GM21717 (cell line): ENCODE measurements around the gene PTPRT.

Experiments
- ATAC-seq: cut with Tn5 transposase; IDR thresholded peaks from one replicate; pipeline ENCODE4 v1.9.1; 2021; ENCODE audit warnings: mild to moderate bottlenecking, moderate library complexity; ENCODE audit not compliant: unreplicated experiment

PTPRT gene

DNA sequence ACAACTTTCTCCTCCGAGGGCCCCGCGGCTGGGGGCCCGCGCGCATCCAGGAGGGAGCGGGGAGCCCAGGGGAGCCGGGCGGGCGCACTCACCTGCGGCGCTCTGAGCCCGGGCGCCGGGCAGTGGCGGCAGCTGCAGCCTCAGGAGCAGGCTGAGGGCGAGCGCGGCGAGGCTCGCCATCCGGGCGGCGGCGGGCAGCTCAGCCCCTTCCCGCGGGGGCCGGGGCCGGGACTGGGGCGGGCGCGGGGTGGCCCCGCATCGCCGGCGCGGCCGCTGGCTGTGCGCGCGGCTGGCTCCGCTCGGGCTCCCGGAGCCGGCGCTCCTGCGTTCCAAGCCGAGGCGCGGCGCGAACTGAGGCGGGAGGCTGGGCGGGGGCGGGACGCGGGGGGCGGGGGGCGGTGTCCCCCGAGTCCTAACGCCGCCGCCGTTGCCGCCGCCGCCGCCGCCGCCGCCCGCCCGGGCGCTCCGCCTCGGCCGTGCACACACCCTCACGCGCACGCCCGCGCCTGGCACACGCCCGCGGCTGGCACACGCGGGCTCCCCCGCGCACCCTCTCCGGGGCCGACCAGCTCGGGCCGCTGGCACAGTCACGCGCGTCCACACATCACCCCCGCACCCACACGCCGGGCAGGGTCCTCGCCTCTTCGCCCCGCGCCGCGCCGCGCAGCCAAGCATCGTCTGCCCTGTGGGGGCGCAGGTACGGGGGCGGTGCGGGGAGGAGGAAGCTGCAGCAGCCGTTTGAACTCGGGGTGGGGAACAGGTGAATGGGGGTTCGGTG lies at the start of gene PTPRT:
Gene PTPRT (minus strand): TSS at position 353 of the 778 bp plus-strand sequence. CDS start 173 bp downstream, at position 180.
- ATAC-seq, result no peak

DNA sequence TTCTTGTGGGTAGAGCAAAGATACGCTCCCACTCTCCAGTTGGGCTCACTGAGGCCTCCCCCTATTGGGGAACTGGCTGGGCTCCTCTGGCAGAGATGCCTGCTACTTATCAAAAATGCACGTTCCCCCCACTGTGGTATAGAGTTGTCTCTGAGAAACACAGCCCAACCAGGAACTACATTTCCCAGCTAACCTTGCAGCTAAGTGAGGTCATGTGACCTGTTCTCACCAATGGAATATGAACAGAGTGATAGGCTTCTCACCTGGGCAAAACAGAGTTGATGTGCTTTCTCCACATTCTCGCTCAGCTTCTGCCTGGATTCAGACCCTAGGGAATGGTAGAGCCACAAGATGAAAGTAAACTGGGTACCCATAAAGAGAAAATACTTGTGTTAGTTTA lies 49.1 kb upstream of the PTPRT start:
- no peak for ATAC-seq

DNA sequence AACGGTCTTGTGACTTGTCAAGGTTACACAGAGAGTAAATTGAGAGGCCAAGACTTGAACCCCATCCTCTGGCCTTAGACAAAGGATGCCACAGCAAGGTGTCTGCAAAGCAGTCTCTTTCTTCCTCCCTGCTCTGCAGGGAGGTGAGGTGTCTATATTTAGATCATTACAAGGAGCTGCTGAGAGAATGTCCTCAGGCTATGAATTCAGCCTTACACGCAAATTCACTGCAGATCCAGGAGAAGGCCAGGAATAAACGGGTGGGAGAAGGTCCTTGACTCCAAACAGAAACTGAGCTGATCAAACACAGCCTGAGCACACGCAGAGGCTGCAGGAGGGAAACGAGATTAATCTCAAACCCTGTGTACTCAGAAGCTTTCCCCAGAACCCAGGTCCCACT lies 48.6 kb upstream of the PTPRT start:
- no peak for ATAC-seq

DNA sequence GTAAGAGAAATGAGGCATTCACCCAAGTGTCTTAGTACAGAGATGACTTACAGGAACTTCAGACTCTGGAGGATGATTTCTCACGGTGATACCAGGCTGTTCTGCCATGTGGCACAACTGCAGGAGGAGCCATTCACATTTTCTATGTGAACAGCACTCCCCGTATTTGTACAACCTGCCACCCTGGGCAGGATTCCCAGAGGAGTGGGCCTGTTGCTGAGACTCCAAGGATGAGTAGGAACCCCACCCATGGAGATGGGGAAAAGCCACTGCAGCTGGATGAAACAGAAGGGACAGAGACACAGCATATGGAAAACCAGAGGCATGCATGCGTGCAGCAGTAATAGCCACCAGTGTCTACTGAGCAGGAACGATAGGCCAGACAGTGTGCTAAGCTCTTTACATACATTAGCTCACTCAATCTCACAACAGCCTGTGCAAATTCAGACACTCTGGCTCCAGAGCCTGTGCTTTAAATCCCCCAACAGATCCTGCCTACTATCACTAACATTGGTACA lies 48.0 kb upstream of the PTPRT start:
- no peak for ATAC-seq

DNA sequence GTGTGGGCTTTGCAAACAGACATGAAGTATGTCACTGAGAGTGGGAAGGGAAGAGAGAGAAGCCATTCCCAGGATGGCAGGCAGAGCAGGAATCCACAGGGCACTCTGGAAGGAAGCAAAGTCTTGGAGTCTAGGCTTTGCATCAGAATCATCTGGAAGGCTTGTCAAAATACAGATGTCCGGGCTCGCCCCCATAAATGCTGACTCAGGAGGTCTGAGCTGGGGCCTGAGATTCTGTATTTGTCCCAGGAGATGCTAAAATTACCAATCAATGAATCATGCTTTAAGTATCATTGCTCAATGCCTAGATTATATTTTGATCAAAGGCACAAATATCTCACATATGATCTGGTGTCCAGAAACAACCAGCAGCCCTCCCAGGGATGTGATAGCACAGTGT lies 46.3 kb upstream of the PTPRT start:
- ATAC-seq, result no peak

DNA sequence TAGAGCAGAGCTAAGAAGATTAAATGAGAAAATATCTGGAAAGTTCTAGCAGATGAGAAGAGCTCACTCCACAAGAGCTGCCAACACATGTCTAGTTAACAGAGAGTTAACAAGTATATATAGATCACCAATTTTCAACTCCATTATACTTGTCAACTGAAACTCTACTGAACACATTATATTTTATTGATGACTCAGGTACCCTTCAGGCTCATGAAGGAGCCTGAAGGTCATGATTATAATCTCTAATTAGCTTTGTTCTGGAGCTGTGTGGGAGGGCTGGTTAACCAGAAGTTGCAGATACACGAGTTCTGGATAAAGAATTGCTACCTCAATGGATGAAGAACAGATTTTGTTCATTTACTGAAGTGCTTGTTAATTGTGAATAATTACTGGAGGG lies 42.1 kb upstream of the PTPRT start:
- ATAC-seq, result no peak

DNA sequence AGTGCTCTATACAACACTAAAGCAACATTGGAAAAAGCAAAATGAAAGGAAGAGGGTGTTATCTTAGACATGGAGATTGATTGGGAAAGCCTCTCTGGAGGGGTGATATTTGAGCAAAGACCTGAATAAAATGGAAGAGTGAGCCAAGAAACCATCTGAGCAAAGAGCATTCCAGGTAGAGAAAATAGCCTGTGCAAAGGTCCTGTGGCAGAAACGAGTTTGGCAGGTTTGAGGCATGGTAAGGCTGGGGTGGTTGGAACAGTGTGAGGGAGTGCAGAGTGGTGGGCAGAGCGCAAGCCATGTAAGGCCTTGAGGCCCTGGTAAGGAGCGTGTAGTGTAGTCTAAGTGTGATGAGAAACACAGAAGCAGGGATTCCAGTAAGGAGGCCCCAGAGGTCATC lies 40.0 kb upstream of the PTPRT start:
- ATAC-seq, result no peak

DNA sequence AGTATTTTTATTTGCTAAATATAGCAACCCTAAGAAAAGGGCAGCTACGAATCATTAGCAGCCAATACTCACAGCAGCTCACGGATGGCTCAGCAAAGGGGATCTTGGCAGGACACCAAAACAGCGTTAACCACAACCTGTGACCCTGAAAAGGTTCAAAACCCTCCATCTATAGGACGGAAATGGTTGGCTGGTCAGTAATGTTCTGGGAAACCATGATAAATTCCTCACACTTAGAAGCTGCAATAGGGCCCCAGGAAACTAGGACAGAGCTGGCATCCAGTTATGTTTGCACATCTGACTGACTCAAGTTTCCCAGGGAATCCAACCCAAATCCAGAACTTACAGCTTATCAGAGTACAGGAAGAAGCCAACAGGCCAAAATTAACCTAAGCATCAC lies 30.9 kb upstream of the PTPRT start:
- ATAC-seq, result no peak

DNA sequence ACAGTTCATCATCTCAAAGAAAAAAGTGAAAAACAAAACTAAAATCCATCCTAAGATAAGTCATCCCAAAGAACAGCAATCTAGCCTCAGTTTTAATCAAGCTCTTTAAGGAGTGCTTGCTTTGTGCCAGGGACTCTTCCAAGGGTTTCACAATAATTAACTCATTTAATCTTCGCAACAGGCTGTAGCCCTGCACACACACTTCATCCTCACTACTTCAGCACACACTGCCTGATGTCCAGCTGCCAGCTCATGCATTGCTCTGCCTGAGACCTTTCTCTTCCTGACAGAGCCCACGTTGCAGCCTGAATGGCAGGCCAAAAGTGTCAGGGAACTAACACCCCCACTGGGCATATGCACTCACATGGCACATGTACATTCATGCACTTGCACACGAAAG lies 21.2 kb upstream of the PTPRT start:
- no peak for ATAC-seq

DNA sequence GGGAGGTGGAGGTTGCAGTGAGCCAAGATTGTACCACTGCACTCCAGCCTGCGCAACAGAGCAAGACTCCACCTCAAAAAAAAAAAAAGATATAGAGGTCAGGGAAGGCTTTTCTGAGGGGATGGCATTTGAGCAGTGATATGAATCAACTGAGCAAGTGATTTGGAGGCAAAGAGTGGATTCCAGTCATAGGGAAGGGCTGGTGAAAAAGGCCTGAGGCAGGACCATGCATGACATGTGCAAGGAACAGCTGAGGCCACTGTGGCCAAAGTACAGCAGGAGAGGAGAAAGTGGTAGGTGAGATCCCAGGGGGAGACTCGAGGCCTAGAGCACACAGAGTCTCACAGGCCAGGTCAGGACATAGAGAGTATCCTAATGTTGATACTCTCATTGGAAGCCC lies 20.1 kb upstream of the PTPRT start:
- ATAC-seq, result no peak

DNA sequence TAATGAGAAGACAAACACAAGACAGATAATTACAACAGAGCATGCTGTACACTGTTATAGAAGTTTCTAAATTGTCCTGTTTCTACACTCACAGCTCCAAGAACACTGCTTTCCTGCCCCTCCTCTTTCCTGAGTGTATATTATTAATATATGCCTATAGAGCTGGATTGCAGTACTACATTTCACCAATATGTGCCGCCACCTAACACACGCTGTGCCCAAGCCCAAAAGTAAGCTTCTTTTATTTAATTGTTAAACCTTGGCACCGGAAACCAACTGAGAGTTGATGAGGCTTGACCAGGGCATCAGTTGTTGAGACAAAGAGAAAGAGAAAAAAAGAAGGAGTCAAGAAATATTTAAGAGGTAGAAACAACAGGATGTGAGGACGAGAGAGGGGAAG lies 16.0 kb upstream of the PTPRT start:
- ATAC-seq, result no peak

DNA sequence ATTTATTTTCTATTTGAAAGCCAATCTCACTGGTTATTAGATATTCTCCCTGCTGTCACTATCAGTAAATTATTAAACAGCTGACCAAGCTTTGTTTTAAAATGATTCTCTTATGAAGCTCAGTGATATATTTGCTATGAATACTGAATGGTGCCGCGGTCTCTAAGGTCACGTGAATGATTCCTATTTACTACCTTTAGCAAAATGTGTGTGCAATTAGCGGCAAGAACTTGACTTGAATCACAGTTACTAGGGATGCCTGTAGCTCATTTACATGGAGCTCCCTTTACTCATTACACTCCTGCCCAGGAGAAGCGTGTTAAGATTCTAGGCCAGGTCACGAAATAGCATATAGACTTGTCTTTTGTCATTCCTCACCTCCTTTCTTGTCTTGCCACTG lies 12.4 kb upstream of the PTPRT start:
- ATAC-seq, result no peak

DNA sequence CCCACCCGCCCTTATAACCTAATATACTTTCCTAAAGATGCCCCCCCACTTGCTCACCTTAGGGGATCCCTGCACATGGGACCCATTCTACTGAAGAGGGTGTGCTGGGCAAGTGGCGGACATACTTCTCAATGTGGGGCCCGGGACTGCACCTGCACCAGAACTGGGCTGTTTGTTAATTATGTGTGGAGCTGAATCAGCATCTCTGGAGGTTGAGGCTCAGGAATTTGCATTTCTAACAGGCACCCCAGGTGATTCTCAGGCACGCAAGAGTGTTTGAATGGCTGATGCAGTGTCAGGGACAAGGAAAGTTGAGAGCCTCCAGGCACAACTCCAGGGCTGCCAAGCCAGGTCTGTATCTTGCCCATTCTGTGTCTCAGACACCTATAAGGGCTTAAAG lies 8.9 kb upstream of the PTPRT start:
- no peak for ATAC-seq

DNA sequence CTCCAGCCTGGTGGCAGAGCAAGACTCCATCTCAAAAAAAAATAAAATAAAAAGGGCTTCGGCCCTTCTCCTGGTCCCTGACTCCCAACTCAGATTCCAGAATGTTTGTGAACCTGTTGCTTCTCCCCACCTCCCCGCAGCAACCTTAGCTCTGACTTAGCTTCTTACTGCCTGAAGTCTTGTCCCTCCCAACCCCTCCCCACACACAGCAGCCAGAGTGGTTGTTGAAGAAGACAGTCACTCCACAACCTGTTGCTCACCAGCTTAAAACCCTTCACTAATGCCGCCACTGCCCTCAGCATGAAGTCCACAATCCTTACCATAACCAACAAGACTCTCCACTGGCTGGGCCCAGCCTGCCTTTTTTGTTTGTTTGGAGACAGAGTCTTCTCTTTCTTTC lies 6.5 kb upstream of the PTPRT start:
- ATAC-seq, result no peak

DNA sequence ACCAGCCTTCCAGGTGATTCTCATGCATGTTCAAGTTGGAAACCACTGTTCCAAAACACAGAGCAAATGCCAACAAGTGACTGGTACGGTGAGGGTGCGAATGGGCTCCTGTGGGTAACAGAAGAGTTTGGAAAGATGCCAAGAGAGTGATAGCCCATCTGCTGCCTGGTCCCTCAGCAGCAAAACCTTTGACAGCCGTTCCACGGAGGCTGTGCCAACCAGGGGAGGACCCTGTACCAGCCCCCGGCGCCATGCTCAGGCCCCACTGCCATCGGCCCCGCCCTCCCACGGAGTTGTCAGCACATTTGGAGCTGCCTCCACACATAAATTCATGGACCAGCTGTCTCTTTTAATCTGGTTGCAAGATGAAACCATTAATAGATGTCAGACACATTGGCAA lies 4.4 kb upstream of the PTPRT start:
- no peak for ATAC-seq

DNA sequence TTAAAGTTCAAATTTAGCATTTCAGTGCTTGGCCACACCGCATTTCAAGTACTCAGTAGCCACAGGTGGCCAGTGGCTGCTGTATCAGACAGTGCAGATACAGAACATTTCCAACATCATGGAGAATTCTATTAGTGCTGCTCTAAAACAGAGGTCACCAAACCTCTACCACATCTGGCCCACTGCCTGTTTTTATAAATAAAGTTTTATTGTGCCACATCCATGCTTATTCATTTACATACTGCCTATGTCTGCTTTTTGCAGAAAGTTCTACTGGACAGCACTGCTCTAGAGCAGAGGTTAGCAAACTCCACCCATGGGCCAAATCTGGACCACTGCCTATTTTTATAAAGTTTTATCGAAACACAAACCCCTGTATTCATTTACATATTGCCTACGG lies 3.7 kb upstream of the PTPRT start:
- ATAC-seq, result no peak

DNA sequence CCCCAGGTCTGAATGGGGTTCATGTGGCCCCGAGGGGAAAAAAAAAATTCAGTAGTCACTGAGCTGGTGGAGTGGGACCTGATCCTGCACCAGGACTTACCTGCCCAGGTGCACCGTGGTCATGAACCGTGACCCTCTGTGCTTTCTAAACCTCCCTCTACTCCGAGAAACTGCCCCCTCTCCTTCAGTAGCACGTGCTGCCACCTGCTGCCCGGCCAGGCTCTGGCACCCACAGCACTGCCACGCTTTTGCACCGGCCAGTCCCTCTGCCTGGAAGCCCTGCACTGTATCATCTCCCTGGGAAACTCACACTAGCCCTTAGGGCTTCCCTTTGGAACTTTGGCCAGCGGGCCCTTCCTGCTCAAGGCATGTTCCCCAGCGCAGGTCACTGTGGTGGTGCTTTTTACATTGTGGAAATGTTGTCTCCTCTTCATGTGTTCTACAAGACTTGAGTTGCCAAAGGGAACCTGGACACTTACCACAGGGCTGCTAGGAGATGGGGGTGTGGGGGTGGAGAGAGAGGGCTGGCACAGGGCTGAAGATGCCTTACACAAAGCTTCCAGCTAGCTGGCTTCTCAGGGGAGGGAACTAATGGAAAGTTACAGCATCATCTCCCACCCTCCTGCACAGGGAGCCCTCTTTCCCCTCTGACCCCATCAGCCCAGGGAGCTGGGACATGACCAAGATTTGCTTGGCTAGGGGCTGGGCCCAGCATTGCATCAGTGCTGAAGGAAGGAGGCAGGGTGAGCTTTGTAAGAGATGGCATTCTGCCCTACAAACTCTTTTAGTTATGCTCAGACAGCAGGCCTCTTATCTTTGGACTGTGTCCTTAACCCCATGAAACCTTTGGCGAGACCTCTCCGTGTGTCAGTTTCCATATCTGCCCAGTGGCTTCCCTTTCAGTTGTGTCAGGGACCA lies 2.5 kb upstream of the PTPRT start:
- ATAC-seq, result no peak

DNA sequence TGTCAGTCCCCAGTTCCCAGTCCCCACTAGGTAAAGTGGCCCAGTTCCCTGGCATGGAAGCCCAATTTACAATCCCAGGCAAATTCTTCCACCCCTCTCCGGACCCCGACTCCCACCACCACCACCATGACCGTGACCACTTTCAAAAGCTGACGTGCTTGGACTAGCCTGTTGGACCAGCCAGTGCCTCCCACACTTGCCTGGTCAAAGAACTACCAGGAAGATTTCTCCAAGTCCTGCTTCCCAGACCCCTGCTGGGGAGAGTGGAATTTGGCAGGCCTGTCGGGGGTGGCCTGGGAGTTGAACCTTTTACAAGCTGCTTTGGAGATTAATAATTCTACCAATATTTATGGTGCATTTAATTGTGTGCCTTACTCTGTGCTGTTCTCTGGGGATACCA lies 1.4 kb upstream of the PTPRT start:
- no peak for ATAC-seq

DNA sequence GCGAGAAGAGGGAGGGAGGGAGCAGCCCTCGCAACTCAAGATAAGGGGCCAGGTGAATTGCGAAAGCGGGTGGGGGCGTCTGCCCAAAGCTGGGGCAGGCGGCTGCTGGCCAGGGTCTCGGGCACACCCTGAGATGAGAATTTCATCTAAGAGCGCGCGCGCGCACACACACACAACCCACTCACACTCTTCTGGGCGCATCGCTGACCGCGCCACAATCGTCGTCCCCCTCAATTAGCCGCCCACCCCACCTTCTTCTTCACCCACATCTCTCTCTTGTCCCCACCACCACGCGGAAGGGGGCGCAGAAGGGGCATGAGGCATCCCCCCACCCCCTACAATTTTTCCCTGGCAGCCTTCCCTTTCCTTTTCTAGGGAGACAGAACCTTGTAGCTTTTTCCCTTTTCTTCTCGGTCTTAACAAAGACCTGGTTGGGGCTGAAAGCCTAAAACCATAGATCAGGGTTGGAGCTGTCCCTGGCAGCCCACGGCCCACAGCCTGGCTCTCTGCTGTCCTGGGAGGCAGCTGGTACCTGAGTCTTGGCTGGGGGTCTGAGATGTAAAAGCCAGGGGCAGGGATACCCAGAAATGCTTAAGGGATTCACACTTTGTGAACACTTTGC lies 737 bp upstream of the PTPRT start:
- no peak for ATAC-seq

DNA sequence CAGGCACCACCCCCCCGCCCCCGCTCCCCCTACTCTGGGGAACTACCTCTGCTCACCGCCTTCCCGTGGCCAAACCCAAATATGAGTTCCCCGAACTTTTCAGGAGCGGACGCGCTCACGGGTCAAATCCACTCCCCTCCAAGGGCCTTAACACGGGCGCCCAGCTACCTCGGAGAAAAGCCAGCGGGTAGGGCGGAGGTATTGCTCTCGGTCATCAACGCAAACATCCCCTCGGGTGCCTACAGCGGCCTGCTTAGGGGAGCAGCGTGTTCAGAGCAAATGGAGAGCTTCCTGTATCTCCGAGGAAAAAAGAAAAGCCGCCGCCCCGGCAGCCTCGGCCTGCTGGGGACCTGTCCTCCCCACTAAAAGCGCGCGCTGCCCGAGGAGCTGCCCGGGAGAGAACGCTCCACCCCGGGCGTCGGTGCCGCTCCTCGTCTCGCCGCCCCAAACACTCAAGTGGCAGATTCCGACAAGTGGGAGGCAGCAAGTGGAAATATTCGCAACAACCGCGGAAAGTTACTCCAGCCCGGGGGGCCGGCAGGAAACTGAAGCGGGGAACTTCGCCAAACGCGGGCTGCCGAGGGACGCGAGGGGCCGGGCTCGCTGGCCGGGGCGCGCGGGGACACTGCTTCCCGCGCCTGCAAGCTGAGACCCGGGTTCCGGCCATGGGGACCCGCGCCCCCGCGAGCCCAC lies 699 bp downstream of the PTPRT start:
- no peak for ATAC-seq

DNA sequence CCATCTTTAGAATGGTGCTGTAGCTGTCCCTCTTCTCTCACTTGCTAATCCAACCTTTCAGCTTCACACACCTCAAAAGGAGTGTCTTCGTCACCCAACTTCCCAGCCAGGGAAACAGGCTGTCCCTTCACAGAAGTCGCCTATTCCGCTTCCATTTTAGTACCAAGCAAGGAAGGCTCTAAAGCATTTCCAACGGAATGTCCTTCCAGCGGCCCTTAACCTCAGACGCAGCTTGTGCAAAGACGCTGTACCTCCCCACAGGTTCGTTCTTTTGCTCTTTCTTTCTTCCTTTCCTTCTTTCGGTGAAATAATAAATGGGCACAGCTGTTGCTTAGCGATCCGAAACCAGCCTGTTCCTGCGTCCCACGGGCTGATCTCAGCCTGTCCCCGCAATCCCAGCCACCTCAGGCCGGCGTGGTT lies 1.5 kb downstream of the PTPRT start:
- ATAC-seq, result no peak
